SIG-M5 treated with dmso at 0.1 percent for 504 hours (cell line): ENCODE data around the gene PSME3IP1.
"Not testable (repeated sequence)": the region's sequence is repeated elsewhere in the genome, so short reads cannot be mapped to it uniquely, and the experiment has no call there.

Source experiments
- DNase-seq: peaks from one replicate; lab custom pipeline; 2025; ENCODE audit not compliant: unreplicated experiment; lab: John Stamatoyannopoulos, UW

PSME3IP1 gene, protein sequence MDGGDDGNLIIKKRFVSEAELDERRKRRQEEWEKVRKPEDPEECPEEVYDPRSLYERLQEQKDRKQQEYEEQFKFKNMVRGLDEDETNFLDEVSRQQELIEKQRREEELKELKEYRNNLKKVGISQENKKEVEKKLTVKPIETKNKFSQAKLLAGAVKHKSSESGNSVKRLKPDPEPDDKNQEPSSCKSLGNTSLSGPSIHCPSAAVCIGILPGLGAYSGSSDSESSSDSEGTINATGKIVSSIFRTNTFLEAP

DNA sequence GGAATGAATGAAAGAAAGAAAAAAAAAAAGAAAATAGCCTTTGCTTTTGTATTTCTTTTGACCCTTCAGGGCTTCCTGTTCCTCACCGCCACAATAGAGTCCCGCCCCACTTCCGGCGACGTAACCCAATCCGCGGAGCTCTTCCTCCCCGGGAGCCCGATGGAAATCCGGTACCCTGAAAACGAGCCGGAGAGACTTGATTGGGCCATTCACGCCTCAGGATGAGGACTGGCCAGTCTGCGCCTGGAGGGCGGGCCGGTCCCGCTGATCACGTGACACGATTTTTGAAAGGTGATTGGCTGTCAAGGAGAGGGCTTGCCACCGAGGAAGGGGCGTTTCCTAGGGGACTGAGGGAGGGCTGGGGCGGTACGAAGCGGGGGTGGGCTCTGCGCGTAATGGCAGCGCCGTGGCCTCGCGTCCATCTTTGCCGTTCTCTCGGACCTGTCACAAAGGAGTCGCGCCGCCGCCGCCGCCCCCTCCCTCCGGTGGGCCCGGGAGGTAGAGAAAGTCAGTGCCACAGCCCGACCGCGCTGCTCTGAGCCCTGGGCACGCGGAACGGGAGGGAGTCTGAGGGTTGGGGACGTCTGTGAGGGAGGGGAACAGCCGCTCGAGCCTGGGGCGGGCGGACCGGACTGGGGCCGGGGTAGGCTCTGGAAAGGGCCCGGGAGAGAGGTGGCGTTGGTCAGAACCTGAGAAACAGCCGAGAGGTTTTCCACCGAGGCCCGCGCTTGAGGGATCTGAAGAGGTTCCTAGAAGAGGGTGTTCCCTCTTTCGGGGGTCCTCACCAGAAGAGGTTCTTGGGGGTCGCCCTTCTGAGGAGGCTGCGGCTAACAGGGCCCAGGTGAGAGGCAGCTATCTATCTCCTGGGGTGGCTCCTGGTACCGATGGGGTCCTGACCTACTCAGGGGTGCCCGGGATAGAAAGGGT lies at the start of gene PSME3IP1, which contains the start of gene RSPRY1:
Gene PSME3IP1, minus strand, starts transcription at position 95 of the 927 bp plus-strand sequence. CDS start 12,185 bp downstream, outside the sequence.
Gene RSPRY1, plus strand, starts transcription at position 385 of the 927 bp plus-strand sequence. CDS start 18,330 bp downstream, outside the sequence.
- peak; percentile 96 for DNase-seq

DNA sequence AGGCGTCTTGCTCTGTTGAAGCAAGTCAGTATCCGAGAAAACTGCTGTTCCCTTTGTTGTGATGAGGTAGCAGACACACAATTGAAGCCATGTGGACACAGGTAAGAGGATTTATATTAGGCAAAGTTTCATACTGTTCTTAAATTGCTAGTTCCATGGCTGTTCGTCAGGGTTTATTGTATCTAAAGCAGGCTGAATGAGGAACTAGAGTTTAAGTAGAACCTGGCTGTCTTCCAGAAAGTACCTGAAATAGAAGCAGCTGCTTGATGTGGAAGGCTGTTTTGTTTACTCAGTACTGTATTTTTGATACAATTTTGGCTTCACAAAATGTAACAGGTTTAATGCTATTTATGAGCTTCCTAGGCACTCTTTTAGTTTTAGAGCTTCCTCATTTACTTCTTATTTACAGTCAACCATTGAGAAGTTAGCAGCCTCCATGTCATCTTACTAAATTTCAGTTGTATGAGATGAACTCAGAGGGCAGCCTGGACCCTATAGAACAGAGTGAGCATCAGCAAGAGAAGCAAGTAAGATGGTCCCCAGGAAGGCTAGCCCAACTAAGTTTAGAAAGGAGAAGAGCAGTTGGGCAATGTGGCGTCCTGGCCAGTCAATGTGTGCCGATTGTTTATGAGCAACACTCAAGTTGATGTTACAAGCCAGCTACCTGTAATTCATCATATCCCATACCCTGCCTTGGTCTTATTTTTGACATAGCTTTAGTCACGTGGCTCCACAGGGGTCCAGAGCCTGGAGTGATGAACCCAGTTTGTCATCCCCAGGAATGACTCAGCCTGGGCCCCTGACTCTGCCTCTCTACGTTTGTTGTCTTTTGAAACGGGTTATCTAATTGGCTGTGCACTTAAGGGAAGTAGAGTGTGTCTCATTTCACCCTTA lies 49.5 kb upstream of the PSME3IP1 start:
- peak; percentile 72 for DNase-seq

DNA sequence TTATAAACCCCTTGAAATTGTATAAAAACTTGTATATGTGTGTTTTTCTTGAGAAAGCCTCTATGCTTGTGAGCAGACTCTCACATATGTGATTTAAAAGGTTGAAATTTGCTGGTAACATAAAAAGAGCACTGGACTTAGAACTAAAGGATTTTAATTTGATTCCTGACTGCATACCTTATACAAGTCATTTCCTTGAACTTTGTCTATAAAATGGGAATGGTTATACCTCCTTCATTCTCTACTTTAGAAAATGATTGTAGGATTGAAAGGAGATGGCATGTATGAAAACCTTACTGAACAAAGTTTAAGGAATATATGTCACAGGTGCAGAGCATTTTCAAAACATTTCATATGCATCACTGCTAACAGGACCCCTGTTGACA lies 48.9 kb upstream of the PSME3IP1 start:
- DNase-seq, result no peak

DNA sequence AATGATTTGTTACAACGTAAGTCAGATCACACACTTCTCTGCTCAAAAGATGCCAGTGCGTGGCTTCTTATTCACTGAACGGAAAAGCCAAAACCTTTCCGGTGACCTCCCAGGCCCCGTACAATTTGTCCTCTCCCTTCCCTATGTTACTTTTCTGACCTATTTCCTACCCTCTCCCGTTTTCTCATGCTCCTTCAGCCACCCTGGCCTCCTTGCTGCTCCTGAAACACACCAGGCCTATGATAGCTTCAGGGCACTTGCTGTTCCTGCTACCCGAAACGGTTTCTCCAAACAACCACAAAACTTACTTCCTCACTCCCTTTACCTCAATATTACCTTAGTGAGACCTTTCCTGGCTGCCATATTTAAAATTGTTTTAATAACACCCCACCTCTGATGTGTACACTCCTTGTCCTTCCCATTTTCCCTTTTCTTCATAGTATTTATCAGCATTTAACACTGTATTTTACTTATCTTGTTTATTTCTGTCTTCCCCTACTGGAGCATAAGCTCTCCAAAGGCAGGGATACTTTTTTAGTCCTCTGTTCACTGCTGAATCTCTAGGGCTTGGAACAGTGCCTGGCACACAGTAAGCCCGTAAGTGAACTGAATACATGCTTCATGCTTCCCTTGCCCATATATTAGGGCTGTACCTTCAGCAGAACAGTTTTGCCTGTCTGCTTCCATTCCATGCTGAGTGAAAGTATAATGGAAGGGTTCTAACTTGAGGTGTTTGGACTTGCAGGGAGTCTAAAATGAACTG lies 48.3 kb upstream of the PSME3IP1 start:
- no peak for DNase-seq

DNA sequence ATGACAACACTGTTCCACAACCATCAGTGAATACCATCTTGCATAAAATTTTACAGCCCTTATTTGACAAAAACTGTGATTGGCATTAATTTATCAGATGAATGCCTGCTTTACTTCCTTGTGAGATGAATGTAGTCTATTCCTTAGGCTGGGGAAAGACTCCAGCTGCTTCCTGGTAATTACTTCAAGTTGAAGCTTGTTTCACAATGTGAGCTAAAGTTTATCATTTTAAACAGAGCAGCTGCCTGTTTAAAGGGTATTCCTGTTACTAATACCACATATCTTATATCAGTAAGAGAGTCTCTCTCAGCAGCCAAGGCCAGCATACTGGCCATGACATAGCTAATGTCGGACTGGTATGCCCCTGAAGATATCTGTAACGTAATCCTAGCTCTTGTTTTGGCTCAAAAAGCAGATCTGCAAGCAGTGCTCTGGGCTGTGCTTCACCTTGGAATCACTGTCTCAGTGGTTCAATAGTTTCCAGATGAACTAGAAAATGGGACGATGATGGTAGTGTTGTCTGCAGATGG lies 46.0 kb upstream of the PSME3IP1 start:
- DNase-seq, result no peak

DNA sequence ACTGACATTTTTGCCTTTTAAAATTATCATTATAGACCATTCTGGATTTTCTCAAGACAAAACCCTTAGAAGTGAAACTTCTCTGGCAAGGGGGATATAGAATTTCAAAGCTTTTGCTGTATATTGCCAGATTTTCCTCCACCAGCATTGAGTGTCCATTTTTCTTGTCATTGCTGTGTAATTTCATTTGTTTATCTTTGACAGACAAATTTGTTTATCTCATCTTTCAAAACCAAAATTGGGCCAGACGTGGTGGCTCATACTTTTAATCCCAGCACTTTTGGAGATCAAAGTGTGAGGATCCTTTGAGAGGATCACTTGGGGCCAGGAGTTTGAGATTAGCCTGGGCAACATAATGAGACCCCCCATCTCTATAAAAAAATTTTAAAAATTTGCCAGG lies 43.2 kb upstream of the PSME3IP1 start:
- no peak for DNase-seq

DNA sequence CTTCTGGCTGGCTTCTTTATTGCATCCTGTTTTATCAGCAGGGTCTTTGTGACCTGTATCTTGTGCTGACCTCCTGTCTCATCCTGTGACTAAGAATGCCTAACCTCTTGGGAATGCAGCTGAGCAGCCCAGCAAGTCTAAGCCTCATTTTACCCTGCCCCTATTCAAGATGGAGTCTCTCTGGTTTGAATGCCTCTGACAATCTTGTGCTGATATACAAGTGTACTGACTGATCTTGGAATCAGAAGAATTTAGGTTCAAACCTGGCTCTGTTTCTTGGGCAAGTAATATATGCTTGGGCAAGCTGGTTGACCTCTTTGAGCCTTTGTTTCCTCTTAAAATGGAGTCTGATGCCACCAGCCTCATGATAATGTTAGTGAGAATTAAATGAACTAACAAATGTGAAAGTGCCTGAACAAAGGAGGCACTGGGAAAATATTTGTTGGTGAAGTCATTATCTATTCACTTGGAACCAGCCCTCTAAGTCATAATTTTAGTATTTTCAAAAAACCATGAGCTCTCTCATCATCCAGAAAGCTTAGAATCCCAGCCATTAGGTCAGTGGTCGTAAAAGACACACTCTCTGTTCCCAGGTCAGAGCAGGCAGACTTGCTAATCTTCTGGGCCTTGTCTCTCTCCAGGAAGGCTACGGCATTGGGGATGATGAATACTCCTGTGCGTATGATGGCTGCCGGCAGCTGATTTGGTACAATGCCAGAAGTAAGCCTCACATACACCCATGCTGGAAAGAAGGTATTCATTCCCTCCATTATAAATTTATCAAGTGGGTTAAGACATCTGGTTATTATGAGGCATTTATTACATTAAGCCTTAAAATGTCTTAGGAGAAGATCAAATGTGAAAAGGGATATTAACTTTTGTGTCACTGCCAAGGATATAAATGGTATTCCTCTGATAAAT lies 41.1 kb upstream of the PSME3IP1 start:
- no peak for DNase-seq

DNA sequence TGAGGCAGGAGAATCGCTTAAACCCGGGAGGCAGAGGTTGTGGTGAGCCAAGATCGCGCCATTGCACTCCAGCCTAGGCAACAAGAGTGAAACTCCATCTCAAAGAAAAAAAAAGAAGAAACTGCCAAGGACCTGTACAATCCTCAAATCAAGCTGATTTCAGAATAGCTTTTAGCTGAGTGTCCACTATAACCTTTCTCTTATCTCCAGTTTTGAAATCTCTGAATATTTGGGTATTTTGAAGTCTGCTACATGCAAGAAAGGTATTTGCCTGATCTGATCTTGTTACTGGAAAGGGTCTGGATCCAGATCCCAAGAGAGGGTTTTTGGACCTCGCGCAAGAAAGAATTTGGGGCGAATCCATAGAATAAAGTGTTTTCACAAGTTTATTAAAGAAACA lies 40.1 kb upstream of the PSME3IP1 start:
- DNase-seq, result no peak

DNA sequence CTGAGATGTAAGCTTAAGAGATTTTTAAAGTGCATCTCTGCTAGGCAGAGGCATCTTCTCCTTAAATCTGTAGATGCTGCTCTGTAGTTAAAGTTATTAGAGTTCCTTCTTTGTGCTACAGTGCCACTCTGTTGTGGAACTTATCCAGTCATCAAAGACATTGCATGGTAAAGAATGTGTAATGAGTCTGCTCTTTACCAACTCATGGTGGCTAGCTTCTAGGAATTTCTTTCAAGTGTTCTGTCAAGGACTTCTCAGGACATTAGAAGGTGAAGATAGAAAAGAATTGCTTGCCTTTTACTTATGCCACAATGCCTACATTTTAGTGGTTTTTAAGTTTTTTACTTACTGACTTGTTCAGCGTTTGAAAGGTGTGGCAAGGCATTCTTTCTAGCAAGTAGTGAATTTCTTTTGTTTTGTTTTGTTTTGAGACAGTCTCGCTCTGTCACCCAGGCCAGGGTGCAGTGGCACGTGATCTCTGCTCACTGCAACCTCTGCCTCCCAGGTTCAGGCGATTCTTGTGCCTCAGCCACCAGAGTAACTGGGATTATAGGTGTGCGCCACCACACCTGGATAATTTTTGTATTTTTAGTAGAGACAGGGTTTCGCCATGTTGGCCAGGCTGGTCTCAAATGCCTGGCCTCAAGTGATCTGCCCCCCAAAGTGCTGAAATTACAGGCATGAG lies 39.0 kb upstream of the PSME3IP1 start:
- no peak for DNase-seq

DNA sequence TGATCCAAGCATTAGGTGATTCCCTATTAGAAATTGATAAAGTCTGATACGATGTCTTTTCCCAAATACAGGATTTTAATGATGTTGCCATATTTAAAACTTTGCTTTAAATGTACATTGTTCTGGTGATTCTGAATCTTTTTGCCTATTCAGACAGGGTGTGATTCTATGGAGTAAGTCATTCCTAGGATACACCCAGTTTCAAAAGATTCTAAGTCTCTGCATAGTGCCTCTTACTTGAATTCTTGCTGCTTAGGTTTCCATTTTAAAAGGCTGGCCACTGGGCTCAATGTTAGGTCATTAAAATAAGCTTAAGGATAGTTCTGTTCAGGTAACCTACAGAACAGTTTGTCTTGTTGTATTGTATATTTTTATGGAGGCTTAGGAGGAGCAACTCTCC lies 37.2 kb upstream of the PSME3IP1 start:
- DNase-seq, result no peak

DNA sequence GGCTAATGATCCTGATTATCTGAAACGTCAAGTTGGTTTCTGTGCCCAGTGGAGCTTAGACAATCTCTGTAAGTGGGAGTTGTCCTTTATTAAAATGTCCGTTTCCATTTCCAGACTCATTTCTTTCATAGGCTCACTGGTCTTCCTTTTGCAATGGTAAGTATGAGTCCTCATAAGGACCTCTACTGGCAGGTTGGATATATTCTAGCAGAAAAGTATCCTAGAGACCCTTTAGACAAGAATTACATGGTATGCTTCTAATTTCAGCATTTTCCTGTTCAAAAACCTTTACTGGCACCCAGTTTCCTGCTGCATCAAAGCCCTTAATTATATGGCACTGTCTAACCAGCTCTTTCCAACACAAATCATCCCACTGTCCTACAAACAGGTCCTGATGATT lies 31.1 kb upstream of the PSME3IP1 start:
- no peak for DNase-seq

DNA sequence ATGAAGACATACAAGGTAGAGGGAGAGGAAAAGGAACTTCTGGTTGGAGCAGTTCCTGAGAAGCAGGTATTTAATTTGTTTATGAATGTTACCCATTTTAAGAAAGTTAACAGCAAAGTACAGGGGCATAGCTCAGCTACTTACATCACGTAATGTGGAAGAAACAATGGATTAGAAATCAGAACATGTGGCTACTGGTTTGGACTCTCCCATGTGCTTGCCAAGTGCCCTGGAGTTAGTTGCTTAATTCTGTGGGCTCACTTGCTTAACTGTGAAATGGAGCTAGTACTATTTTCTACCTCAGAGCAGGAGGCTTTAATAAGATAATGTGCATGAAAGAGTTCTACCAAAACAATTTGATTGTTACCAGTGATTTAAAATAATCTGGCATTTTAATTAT lies 27.6 kb upstream of the PSME3IP1 start:
- DNase-seq, result no peak

DNA sequence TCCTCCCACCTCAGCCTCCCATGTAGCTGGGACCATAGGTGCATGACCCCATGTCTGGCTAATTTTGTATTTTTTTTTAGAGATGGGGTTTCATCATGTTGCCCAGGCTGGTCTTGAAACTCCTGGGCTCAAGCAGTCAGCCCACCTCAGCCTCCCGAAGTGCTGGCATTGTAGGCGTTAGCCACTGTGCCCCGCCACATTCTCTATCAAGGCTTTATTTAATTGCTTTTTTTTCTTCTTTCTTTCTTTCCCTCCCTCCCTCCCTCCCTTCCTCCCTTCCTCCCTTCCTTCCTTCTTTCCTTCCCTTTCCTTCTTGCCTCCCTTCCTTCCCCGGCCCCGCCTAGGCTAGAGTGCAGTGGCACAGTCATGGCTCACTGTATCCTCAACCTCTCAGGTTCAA lies 23.9 kb upstream of the PSME3IP1 start:
- DNase-seq, result no peak

DNA sequence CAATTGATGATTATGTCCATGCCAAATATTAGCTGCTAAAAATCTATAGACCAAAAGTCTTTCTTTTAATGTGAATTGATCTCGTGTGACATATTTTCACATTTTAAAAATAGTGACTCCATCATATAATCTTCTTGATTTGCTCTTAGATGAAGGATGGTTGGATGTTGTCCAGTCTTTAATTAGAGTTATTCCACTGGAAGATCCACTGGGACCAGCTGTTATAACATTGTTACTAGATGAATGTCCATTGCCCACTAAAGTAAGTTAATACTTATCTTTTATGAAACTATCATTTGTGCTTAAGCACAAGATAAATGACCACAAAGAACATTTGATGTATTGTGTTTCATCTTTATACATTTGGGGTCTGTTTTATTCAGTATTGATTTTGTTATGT lies 23.1 kb upstream of the PSME3IP1 start:
- no peak for DNase-seq

DNA sequence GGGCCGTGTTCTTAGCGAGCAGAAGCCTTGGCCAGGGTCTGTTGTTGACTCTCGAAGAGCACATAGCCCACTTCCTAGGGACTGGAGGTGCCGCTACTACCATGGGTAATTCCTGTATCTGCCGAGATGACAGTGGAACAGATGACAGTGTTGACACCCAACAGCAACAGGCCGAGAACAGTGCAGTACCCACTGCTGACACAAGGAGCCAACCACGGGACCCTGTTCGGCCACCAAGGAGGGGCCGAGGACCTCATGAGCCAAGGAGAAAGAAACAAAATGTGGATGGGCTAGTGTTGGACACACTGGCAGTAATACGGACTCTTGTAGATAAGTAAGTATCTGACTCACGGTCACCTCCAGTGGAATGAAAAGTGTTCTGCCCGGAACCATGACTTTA lies 18.8 kb upstream of the PSME3IP1 start:
- no peak for DNase-seq

DNA sequence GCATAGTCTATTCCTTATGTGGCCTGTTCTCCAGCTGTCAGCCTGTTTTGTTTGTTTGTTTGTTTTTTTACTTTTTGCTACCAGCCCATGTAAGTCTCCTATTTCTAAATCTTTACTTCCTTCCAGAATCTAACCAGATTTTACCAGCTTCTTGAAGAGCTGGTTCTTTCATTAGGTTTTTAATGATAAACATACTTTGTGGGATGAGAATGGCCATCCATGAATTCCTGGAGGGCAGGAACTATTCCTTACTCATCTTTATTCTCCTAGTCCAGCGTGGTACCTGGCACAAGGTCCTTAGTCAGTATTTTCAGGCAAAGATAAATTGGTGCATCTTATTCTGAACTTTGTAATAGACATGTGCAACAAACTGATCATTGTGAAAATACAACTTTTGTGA lies 17.6 kb upstream of the PSME3IP1 start:
- no peak for DNase-seq

DNA sequence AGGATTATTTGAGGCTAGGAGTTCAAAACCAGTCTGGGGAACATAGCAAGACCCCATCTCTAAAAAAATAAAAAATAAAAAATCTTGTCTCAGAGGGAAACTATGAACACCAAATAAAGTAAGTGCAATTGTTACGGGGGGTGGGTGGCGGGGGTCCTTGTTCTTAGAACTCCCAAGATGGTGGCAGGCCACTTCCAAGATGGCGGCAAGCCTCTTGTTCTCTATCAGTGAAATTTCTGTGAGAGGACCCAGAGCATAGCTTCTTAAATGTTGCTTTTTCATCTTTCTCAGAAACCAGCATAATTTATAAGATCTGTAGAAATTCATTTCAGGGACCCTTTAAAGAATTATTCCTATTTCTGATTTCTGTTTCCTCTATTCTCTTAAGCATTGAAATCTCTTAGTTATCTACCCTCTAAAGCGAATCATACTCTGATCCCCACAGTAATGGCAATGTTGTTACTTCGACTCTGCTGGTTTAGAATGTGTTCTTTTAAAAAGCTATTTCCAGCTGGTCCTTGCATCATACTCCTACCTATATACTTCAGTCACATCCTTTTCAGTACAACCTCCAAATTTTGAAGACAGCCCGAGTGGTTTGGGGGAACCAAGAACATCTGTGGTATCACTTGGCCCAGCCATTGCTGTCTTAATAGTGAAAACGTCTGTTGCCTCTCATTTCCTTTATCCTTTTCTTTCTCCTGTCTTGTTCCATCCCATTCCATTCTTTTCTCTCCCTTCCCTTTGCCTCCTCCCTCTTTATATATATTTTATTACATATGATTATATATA lies 16.5 kb upstream of the PSME3IP1 start:
- DNase-seq, result no peak

DNA sequence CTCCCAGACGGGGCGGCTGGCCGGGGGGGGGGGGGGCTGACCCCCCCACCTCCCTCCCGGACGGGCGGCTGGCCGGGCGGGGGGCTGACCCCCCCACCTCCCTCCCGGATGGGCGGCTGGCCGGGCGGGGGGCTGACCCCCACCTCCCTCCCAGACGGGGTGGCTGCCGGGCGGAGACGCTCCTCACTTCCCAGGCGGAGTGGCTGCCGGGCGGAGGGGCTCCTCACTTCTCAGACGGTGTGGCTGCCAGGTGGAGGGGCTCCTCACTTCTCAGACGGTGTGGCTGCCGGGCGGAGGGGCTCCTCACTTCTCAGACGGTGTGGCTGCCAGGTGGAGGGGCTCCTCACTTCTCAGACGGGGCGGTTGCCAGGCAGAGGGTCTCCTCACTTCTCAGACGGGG lies 15.1 kb upstream of the PSME3IP1 start:
- not testable (repeated sequence) for DNase-seq
